B cell (primary cell): ENCODE data around the gene REEP2. TPM values are rescaled to one million over a fixed set of nuclear protein-coding genes. Genes with fewer than 3 reads are reported as not detected.

Experiments
- ATAC-seq: fragments of 200-7000 bp; cut with Tn5 transposase; one replicate; pipeline ENCODE4 v1.10.0; 2021; ENCODE audit warnings: low read depth, mild to moderate bottlenecking, moderate number of reproducible peaks, moderate library complexity
- CTCF ChIA-PET: fragments of 350-600 bp; sonication (Branson Sonifier 250); formaldehyde crosslinking; loops from one replicate; lab custom pipeline; 2021; ENCODE audit warnings: antibody characterized with exemption, inconsistent platforms; lab: Charles Lee
- POLR2A ChIA-PET: fragments of 350-600 bp; sonication (Branson Sonifier 250); formaldehyde crosslinking; loops from one replicate; lab custom pipeline; 2021; ENCODE audit warnings: antibody characterized with exemption; lab: Charles Lee
- DNase-seq: peaks from one replicate; pipeline ENCODE4 v3.0.0; 2013
- H2AFZ ChIP-seq: 2 replicates; pipeline ENCODE4 v1.6.1; 2012; ENCODE audit warnings: mild to moderate bottlenecking, low read depth, low read length; ENCODE audit not compliant: insufficient read depth, poor library complexity, severe bottlenecking
- H3K27ac ChIP-seq, 2 donors: 1 replicate in 1 of 2; 2 replicates in 1 of 2; pipeline ENCODE4 v1.5.1; 2012 to 2013; ENCODE audit warnings: low read length in 2 of 2, mild to moderate bottlenecking in 2 of 2, moderate library complexity in 1 of 2
- H3K27me3 ChIP-seq, 4 experiments: fragments of 200-600 bp in 1 of 4; sonication (generic) in 1 of 4; replicated peaks in 1 of 4; 1 replicate in 2 of 4; 2 replicates in 2 of 4; pipeline versions ENCODE4 v1.6.1 to v1.7.0; 2013 to 2016; ENCODE audit warnings: low read length in 3 of 4, mild to moderate bottlenecking in 2 of 4, mixed read lengths in 1 of 4, moderate library complexity in 1 of 4; ENCODE audit not compliant: insufficient read depth in 4 of 4, control insufficient read depth in 3 of 4; ENCODE audit errors: control extremely low read depth in 1 of 4
- H3K36me3 ChIP-seq, 2 experiments: replicated peaks in 1 of 2; 1 replicate in 1 of 2; 2 replicates in 1 of 2; pipeline versions ENCODE4 v1.6.1 to v1.7.1; 2013; ENCODE audit warnings: low read length in 1 of 2; ENCODE audit not compliant: insufficient read depth in 2 of 2, control insufficient read depth in 1 of 2; ENCODE audit errors: control extremely low read depth in 1 of 2, extremely low read depth in 1 of 2
- H3K4me1 ChIP-seq, 2 donors: fragments of 200-600 bp in 1 of 2; sonication (generic) in 1 of 2; 1 replicate in 1 of 2; 2 replicates in 1 of 2; pipeline versions ENCODE4 v1.5.1 to v1.6.1; 2013 to 2017; ENCODE audit warnings: low read length in 2 of 2; ENCODE audit not compliant: control insufficient read depth in 2 of 2, insufficient read depth in 2 of 2
- H3K4me2 ChIP-seq: replicated peaks from 2 replicates; pipeline ENCODE3; 2012; ENCODE audit warnings: mild to moderate bottlenecking, low read depth, low read length; ENCODE audit not compliant: poor library complexity, severe bottlenecking
- H3K4me3 ChIP-seq, 5 experiments: fragments of 200-600 bp in 1 of 5; sonication (generic) in 1 of 5; 1 replicate in 3 of 5; 2 replicates in 2 of 5; pipeline versions ENCODE4 v1.5.1 to v1.7.0; 2011 to 2016; ENCODE audit warnings: low read length in 4 of 5, mild to moderate bottlenecking in 4 of 5, low read depth in 2 of 5, control low read depth in 1 of 5, moderate library complexity in 1 of 5; ENCODE audit not compliant: insufficient read depth in 1 of 5; ENCODE audit errors: control extremely low read depth in 1 of 5, extremely low read depth in 1 of 5
- H3K79me2 ChIP-seq: fragments of 200-600 bp; sonication (generic); one replicate; pipeline ENCODE4 v1.6.0; 2016; ENCODE audit warnings: low read length; ENCODE audit not compliant: control insufficient read depth, insufficient read depth
- H3K9ac ChIP-seq: fragments of 200-600 bp; sonication (generic); 2 replicates; pipeline ENCODE4 v1.6.1; 2017; ENCODE audit warnings: mild to moderate bottlenecking, low read length, moderate library complexity
- H3K9me3 ChIP-seq, 3 donors: one replicate each; pipeline versions ENCODE4 v1.6.1 to v1.7.1; 2013; ENCODE audit warnings: low read length in 2 of 3; ENCODE audit not compliant: control insufficient read depth in 2 of 3, insufficient read depth in 1 of 3; ENCODE audit errors: control extremely low read depth in 1 of 3
- H4K20me1 ChIP-seq: 2 replicates; pipeline ENCODE4 v1.6.0; 2012; ENCODE audit warnings: mild to moderate bottlenecking, low read length; ENCODE audit not compliant: insufficient read depth, control insufficient read depth, poor library complexity, severe bottlenecking
- H3K27ac Mint-ChIP-seq: one replicate; pipeline ENCODE4 v1.8.0; 2021; ENCODE audit warnings: mixed read lengths
- H3K27me3 Mint-ChIP-seq: one replicate; pipeline ENCODE4 v1.8.0; 2021; ENCODE audit warnings: mixed read lengths
- H3K4me1 Mint-ChIP-seq: one replicate; pipeline ENCODE4 v1.8.0; 2021; ENCODE audit warnings: mixed read lengths
- H3K4me3 Mint-ChIP-seq: one replicate; pipeline ENCODE4 v1.8.0; 2021; ENCODE audit warnings: mixed read lengths
- H3K9me3 Mint-ChIP-seq: one replicate; pipeline ENCODE4 v1.8.0; 2022; ENCODE audit warnings: mixed read lengths; ENCODE audit not compliant: insufficient read depth
- CTCF ChIP-seq: fragments of 200-600 bp; IDR thresholded peaks from one replicate; pipeline ENCODE4 v1.8.0; 2022; ENCODE audit warnings: antibody characterized with exemption, mild to moderate bottlenecking
- EZH2 ChIP-seq: IDR thresholded peaks from 2 replicates; pipeline ENCODE4 v1.6.1; 2012; ENCODE audit warnings: borderline replicate concordance, low read depth, mild to moderate bottlenecking, moderate library complexity, low read length; ENCODE audit not compliant: insufficient read depth, poor library complexity, severe bottlenecking
- WGBS: methylation state at CpG from one replicate; pipeline ENCODE4 v1.1.5; 2013; ENCODE audit warnings: missing lambda C conversion rate; ENCODE audit not compliant: insufficient coverage; 5-methylcytosine and 5-hydroxymethylcytosine counted together
- intact Hi-C: fragments of 100-400 bp; cut with micrococcal nuclease; formaldehyde crosslinking; loops from one replicate; pipeline ENCODE4 v1.10.0; 2022
- polyA plus RNA-seq: library from polyadenylated mRNA; depleted of rRNA; stranded (reverse); fragments of >200 nt; gene quantifications from 2 replicates; pipeline ENCODE4 v1.2.3, GENCODE V29; 2012
- total RNA-seq, 2 donors: library from RNA; stranded (reverse); fragments of 120-200 nt in 1 of 2; gene quantifications; 1 replicate in 1 of 2; 2 replicates in 1 of 2; pipeline versions ENCODE4 v1.2.3 to v1.2.4, GENCODE V29; 2013 to 2022

The REEP2 gene
- total and polyA plus RNA-seq, 2 donors (not counting 1 experiment from before 2014, with no cell fraction given), result 0.20 TPM; not detected in 1

GRCh38 chr5:138466900-138467710 is 28.2 kb downstream of the REEP2 start:
- H3K36me3 ChIP-seq, result peaks cover 0 to 2% of the 10 kb centered on the region in 2 experiments
- ChIA-PET CTCF (interaction anchor here (9.3 kb wide), 1 partner anchor 18 kb away, joined by 65 read pairs; no protein-coding TSS in a partner anchor), POLR2A (no interaction called here)
- no peaks in the 10 kb centered on the region for H3K9me3 Mint-ChIP-seq
- WGBS, result 97% methylated on average over 45 of the region's 45 CpGs
- no peak overlapping the region for H2AFZ ChIP-seq
- H3K9ac ChIP-seq, result peak overlapping the region; percentile 91
- no peaks in the 10 kb centered on the region for H3K27me3 ChIP-seq
- H3K4me1 ChIP-seq, result peaks cover 16 to 29% of the 10 kb centered on the region in 2 donors
- no peak overlapping the region for H3K27ac ChIP-seq
- no peaks in the 10 kb centered on the region for H3K27me3 Mint-ChIP-seq
- peaks cover 3% of the 10 kb centered on the region for H3K79me2 ChIP-seq
- TF ChIP-seq CTCF, result no peak
- TF ChIP-seq EZH2, result no peak
- H3K27ac Mint-ChIP-seq, result peak overlapping the region; percentile 71
- DNase-seq (peak; percentile 36), ATAC-seq (no peak)
- H3K4me1 Mint-ChIP-seq, result peaks cover 31% of the 10 kb centered on the region
- peak overlapping the region; percentile 100 for H3K4me2 ChIP-seq
- H4K20me1 ChIP-seq, result peaks cover 25% of the 10 kb centered on the region
- intact Hi-C loops, result loop anchor here (10.0 kb wide), 1 partner anchor 938 kb away; the partner anchor contains the start of gene SPATA24
- H3K9me3 ChIP-seq, result no peaks in the 10 kb centered on the region
- H3K4me3 ChIP-seq, result peak overlapping the region in 3 of 5 experiments; percentile 57 to 98 (median 67)
- peak overlapping the region; percentile 94 for H3K4me3 Mint-ChIP-seq

- Histone ChIP-seq H3K4me2 (peak overlapping the region; percentile 100), H3K79me2 (peaks cover 3% of the 10 kb centered on the region), H4K20me1 (peaks cover 25% of the 10 kb centered on the region), H3K27ac (no peak overlapping the region), H3K9me3 (no peaks in the 10 kb centered on the region), H3K9ac (no peak overlapping the region), H2AFZ (no peak overlapping the region), H3K36me3 (peaks cover 0 to 2% of the 10 kb centered on the region in 2 experiments), H3K27me3 (no peaks in the 10 kb centered on the region), H3K4me1 (peaks cover 16 to 29% of the 10 kb centered on the region in 2 donors), H3K4me3 (no peak overlapping the region)
- ATAC-seq (no peak), DNase-seq (no peak)
- Mint-ChIP-seq H3K27ac (peak overlapping the region; percentile 71), H3K9me3 (no peaks in the 10 kb centered on the region), H3K4me1 (peaks cover 31% of the 10 kb centered on the region), H3K27me3 (no peaks in the 10 kb centered on the region), H3K4me3 (peak overlapping the region; percentile 94)
- CTCF ChIA-PET, result no interaction called here
- intact Hi-C loops, result loop anchor here (10.0 kb wide), 1 partner anchor 937 kb away; the partner anchor contains the start of gene SPATA24
- TF ChIP-seq CTCF, result no peak
- no peak for TF ChIP-seq EZH2
- POLR2A ChIA-PET, result no interaction called here
- WGBS, result 97% methylated on average over 11 of the region's 14 CpGs
Measured at GRCh38 chr5:138467711-138468132, 28.9 kb downstream of the REEP2 start.
